SU-DHL-6 (cell line): ENCODE results near the gene ANTXRL.

Source experiments
- H2AFZ ChIP-seq: fragments of 200-600 bp; sonication (generic); 2 replicates; pipeline ENCODE4 v1.6.1; 2014; ENCODE audit warnings: low read depth, mild to moderate bottlenecking, moderate library complexity, mixed read lengths, antibody characterized with exemption, low read length; ENCODE audit not compliant: severe bottlenecking
- H3F3A ChIP-seq: fragments of 200-600 bp; shearing (Covaris generic); 2 replicates; pipeline ENCODE4 v1.6.0; 2016; ENCODE audit warnings: antibody characterized with exemption, mild to moderate bottlenecking; ENCODE audit not compliant: insufficient read depth
- H3K27ac ChIP-seq: fragments of 200-600 bp; sonication (generic); 2 replicates; pipeline ENCODE4 v1.5.1; 2016; ENCODE audit warnings: low read depth, mild to moderate bottlenecking, low read length, moderate library complexity, mixed read lengths
- H3K27me3 ChIP-seq: fragments of 200-600 bp; sonication (generic), shearing (Covaris generic); 2 replicates; pipeline ENCODE4 v1.6.0; 2014; ENCODE audit warnings: mild to moderate bottlenecking, low read length
- H3K36me3 ChIP-seq: fragments of 200-600 bp; sonication (generic); 2 replicates; pipeline ENCODE4 v1.6.1; 2014; ENCODE audit warnings: mild to moderate bottlenecking, low read length, mixed read lengths
- H3K4me2 ChIP-seq: fragments of 300-600, 200-600 bp; shearing (Covaris generic), sonication (generic); 2 replicates; pipeline ENCODE4 v1.6.0; 2014; ENCODE audit warnings: low read length, low read depth, mild to moderate bottlenecking; ENCODE audit not compliant: poor library complexity, severe bottlenecking
- H3K4me3 ChIP-seq: fragments of 200-600 bp; sonication (generic); 2 replicates; pipeline ENCODE4 v1.5.1; 2014; ENCODE audit warnings: antibody characterized with exemption, low read length, mild to moderate bottlenecking, mixed read lengths; ENCODE audit not compliant: insufficient read depth, poor library complexity, severe bottlenecking
- H3K79me2 ChIP-seq: fragments of 200-600 bp; sonication (generic); 2 replicates; pipeline ENCODE4 v1.6.1; 2014; ENCODE audit warnings: mild to moderate bottlenecking, low read length, moderate library complexity; ENCODE audit not compliant: insufficient read depth
- H3K9ac ChIP-seq: fragments of 200-600 bp; sonication (generic); 2 replicates; pipeline ENCODE4 v1.7.0; 2014; ENCODE audit warnings: mild to moderate bottlenecking, low read length
- H3K9me2 ChIP-seq: fragments of 200-600 bp; sonication (generic); replicated peaks from 2 replicates; pipeline ENCODE4 v1.6.1; 2014; ENCODE audit warnings: low read length; ENCODE audit not compliant: insufficient read depth
- H3K9me3 ChIP-seq: fragments of 200-600 bp; sonication (generic); 2 replicates; pipeline ENCODE4 v1.6.1; 2014; ENCODE audit warnings: low read length, mixed read lengths; ENCODE audit not compliant: insufficient read depth
- H4K20me1 ChIP-seq: fragments of 200-600 bp; sonication (generic); 2 replicates; pipeline ENCODE4 v1.6.1; 2014; ENCODE audit warnings: low read depth, mild to moderate bottlenecking, antibody characterized with exemption, low read length, moderate library complexity, mixed read lengths
- CTCF ChIP-seq: fragments of 200-600 bp; sonication (generic); IDR thresholded peaks from one replicate; pipeline ENCODE4 v1.5.1; 2017; ENCODE audit warnings: antibody characterized with exemption, mild to moderate bottlenecking, low read length, moderate library complexity; ENCODE audit not compliant: insufficient read depth, poor library complexity, severe bottlenecking
- EZH2phosphoT487 ChIP-seq: fragments of 200-600 bp; sonication (generic), shearing (Covaris generic); conservative IDR thresholded peaks from 2 replicates; pipeline ENCODE4 v1.6.1; 2018; ENCODE audit warnings: mild to moderate bottlenecking, antibody characterized with exemption, low read length, moderate library complexity, mixed read lengths

The ANTXRL gene

GRCh38 chr10:46290101-46290886, 3.5 kb downstream of the ANTXRL start:
- no peak overlapping the region for H3K4me3 ChIP-seq
- no peak overlapping the region for H3K4me2 ChIP-seq
- H4K20me1 ChIP-seq: no peaks in the 10 kb centered on the region
- H3K9ac ChIP-seq: no peak overlapping the region
- H3K79me2 ChIP-seq: no peaks in the 10 kb centered on the region
- H3K27ac ChIP-seq: no peak overlapping the region
- TF ChIP-seq EZH2phosphoT487: no peak
- no peak for TF ChIP-seq CTCF
- no peaks in the 10 kb centered on the region for H3K36me3 ChIP-seq
- no peaks in the 10 kb centered on the region for H3K27me3 ChIP-seq
- no peaks in the 10 kb centered on the region for H3F3A ChIP-seq
- H3K9me3 ChIP-seq: no peaks in the 10 kb centered on the region
- no peak overlapping the region for H2AFZ ChIP-seq
- H3K9me2 ChIP-seq: no peaks in the 10 kb centered on the region

GRCh38 chr10:46291817-46292572, 5.2 kb downstream of the ANTXRL start:
- Histone ChIP-seq H4K20me1 (no peaks in the 10 kb centered on the region), H3K36me3 (no peaks in the 10 kb centered on the region), H2AFZ (no peak overlapping the region), H3F3A (no peaks in the 10 kb centered on the region), H3K27ac (no peak overlapping the region), H3K4me2 (no peak overlapping the region), H3K9me2 (no peaks in the 10 kb centered on the region), H3K27me3 (no peaks in the 10 kb centered on the region), H3K79me2 (no peaks in the 10 kb centered on the region), H3K4me3 (no peak overlapping the region), H3K9ac (no peak overlapping the region), H3K9me3 (no peaks in the 10 kb centered on the region)
- TF ChIP-seq EZH2phosphoT487 (no peak), CTCF (no peak)

GRCh38 chr10:46292573-46293023, 5.8 kb downstream of the ANTXRL start:
- no peaks in the 10 kb centered on the region for H3K9me2 ChIP-seq
- H3F3A ChIP-seq: no peaks in the 10 kb centered on the region
- H3K4me2 ChIP-seq: no peak overlapping the region
- H3K9ac ChIP-seq: no peak overlapping the region
- no peaks in the 10 kb centered on the region for H3K9me3 ChIP-seq
- no peak overlapping the region for H2AFZ ChIP-seq
- no peak overlapping the region for H3K4me3 ChIP-seq
- no peaks in the 10 kb centered on the region for H3K36me3 ChIP-seq
- no peaks in the 10 kb centered on the region for H4K20me1 ChIP-seq
- no peaks in the 10 kb centered on the region for H3K27me3 ChIP-seq
- no peak overlapping the region for H3K27ac ChIP-seq
- no peak for TF ChIP-seq CTCF
- no peak for TF ChIP-seq EZH2phosphoT487
- no peaks in the 10 kb centered on the region for H3K79me2 ChIP-seq
